Mucosa of gallbladder (tissue), 1 donor: ENCODE data around the gene RIMOC1. TPM values are rescaled to one million over a fixed set of nuclear protein-coding genes. Genes with fewer than 3 reads are reported as not detected.

Experiments used
- total RNA-seq: library from RNA; stranded (reverse); gene quantifications from one replicate; pipeline ENCODE4 v1.2.1, GENCODE V29; 2021
- donor health status: DM: no; HTN: no; CAD: no.

The RIMOC1 gene
- total RNA-seq, 1 donor from 2014 or later = 25.4 TPM

Other genes starting within 250 kb of the RIMOC1 start
- gene OXCT1, start 33.9 kb upstream of the RIMOC1 start, total RNA-seq = 28.7 TPM
- gene FBXO4, start 20.9 kb downstream of the RIMOC1 start, total RNA-seq = 6.5 TPM